ENCODE data around the gene PAPSS2. TPM values are rescaled to one million over a fixed set of nuclear protein-coding genes. Genes with fewer than 3 reads are reported as not detected.
A peak's percentile ranks its signal among the peaks of the same experiment; 100 is the strongest.

PAPSS2 gene
- total RNA-seq, 1 donor from 2014 or later = 137 TPM

DNA sequence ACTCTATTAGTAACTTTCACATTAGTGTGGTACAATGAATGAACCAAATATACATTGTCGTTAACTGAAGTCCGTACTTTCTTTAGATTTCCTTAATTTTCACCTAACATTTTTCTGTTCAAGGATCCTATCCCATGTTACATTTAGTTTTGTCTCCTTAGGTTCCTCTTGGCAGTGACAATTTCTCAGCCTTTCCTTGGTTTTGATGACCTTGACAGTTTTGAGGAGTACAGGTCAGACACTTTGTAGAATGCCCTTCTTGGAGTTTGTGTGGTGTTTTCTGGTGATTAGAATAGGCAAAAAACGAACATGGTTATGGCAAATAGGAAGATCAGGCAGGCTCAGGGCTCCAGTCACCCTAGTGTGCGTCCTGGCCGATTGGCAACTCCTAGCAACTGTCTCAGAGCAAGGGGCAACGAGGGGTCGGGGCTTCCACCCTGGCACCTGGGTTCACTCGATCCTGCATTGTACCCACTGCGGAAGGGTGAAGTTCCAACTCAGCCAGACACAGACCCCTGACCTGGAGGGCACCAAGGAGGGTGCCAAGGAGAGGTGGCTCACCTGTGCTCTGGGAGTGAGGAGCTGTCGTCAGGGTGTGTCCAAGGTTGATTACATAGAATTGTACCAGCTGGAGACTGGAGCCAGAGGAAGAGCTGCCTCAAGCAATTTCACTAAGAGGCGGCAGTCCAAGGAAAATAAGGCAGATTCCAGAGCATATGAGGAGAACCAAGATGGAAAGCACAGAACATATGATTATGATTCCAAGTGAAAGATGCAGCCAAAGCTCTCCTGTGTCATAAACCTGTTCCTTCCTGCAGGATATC is 37.5 kb downstream of the PAPSS2 start:
- Histone ChIP-seq H3K4me1 (peaks cover 5% of the 10 kb centered on the region), H3K4me3 (no peak overlapping the region), H3K27me3 (ENCODE audit: low read depth) (no peaks in the 10 kb centered on the region), H3K9me3 (no peaks in the 10 kb centered on the region), H3K36me3 (peaks cover 3% of the 10 kb centered on the region), H3K27ac (no peak overlapping the region)
- ATAC-seq (no peak), DNase-seq (no peak)
- TF ChIP-seq, protein P1, sequence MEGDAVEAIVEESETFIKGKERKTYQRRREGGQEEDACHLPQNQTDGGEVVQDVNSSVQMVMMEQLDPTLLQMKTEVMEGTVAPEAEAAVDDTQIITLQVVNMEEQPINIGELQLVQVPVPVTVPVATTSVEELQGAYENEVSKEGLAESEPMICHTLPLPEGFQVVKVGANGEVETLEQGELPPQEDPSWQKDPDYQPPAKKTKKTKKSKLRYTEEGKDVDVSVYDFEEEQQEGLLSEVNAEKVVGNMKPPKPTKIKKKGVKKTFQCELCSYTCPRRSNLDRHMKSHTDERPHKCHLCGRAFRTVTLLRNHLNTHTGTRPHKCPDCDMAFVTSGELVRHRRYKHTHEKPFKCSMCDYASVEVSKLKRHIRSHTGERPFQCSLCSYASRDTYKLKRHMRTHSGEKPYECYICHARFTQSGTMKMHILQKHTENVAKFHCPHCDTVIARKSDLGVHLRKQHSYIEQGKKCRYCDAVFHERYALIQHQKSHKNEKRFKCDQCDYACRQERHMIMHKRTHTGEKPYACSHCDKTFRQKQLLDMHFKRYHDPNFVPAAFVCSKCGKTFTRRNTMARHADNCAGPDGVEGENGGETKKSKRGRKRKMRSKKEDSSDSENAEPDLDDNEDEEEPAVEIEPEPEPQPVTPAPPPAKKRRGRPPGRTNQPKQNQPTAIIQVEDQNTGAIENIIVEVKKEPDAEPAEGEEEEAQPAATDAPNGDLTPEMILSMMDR (IDR thresholded peaks at IDR 0.05) = no peak
- intact Hi-C loops (cut with DNase I) = no loop called here

DNA sequence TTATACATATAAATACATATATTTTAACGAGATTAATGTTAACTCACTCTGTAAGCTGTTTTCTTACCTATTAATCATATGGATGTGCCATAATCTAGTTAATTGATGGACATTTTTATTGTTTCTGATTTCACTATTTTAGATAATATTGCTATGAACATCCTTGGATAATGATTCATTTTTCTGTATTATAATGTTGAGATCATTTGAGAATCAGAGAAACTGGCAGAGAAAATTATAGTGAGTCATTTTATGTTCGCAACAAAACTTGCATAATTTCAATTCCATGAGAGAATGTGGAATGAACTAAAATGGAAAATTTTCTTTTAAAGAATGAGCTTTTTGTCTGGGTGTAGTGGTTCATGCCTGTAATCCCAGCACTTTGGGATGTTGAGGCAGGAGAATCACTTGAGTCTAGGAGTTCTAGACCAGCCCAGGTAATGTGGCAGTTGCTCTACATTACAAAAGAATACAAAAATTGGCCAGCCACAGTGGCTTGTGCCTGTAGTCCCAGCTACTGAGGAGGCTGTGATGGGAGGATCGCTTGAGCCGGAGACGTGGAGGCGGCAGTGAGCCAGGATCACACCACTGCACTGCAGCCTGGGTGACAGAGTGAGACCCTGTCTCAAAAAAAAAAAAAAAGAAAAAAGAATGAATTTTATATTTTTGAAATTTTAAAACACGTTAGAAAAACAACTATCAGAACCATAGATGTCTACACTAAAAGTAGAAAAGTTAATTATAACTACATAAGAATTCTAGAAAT is 40.5 kb downstream of the PAPSS2 start:
- intact Hi-C loops (cut with DNase I) = no loop called here
- ATAC-seq = no peak
- Histone ChIP-seq H3K36me3 (peaks cover 3% of the 10 kb centered on the region), H3K27ac (no peak overlapping the region), H3K4me1 (no peaks in the 10 kb centered on the region), H3K4me3 (no peak overlapping the region), H3K27me3 (ENCODE audit: low read depth) (no peaks in the 10 kb centered on the region), H3K9me3 (no peaks in the 10 kb centered on the region)
- no peak for DNase-seq
- TF ChIP-seq, protein P1 (IDR thresholded peaks at IDR 0.05) = no peak

DNA sequence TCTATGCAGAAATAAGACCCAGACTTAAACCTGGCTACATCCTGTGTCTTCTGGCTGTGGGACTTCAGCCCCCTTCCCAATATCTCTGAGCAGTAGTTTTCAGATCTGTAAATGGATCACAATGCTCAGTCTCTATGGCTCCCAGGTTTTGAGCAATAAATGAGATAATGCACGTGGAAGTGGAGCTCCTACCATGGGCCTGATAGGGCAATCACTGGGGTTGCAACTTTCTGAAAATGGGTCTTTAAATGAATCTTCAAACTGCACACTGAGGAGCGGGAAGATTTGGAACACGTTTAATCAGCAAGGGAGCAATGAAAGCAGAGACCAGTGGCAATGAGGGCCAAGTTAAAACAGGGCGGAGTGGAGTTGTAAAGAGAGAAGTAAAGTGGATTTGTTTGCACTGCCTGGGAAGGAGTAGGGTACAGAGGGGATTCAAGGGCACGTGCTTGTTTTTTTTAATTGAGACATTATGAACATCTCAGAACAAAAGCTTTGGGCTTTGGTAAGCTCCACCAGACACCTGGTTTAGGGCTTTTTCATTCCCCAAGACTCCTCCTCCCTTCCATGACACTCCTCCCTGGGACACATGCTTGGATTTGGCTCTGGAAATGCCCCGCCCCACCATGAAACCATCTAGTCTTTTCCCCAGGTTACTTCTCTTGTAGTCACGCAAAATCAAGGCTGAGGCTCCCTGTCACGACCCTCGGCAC is 42.7 kb downstream of the PAPSS2 start:
- Histone ChIP-seq H3K27ac (no peak overlapping the region), H3K27me3 (ENCODE audit: low read depth) (no peaks in the 10 kb centered on the region), H3K9me3 (no peaks in the 10 kb centered on the region), H3K4me1 (no peaks in the 10 kb centered on the region), H3K4me3 (no peak overlapping the region), H3K36me3 (peaks cover 3% of the 10 kb centered on the region)
- ATAC-seq (no peak), DNase-seq (no peak)
- TF ChIP-seq, protein P1 (IDR thresholded peaks at IDR 0.05) = no peak
- intact Hi-C loops (cut with DNase I) = no loop called here

DNA sequence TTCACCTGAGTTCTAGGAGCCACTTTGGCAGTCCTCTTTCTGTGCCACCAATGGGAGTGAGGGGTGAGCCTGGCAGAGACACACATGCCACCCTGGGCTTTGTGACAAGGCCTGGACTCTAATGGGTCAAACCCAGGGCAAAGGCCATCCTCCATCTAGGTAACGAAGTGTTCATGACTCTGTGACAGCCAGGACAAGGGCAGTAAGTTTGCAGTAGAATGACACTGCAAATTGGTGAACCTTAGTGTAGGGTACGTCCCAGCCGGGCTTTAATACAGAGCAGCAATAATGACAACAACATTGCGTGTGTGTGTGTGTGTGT is 43.3 kb downstream of the PAPSS2 start:
- H3K27ac ChIP-seq = no peak overlapping the region
- H3K4me3 ChIP-seq = no peak overlapping the region
- ATAC-seq = peak; percentile 19 to 24
- no peaks in the 10 kb centered on the region for H3K27me3 ChIP-seq (ENCODE audit: low read depth)
- no peaks in the 10 kb centered on the region for H3K4me1 ChIP-seq
- intact Hi-C loops (cut with DNase I) = no loop called here
- H3K9me3 ChIP-seq = no peaks in the 10 kb centered on the region
- TF ChIP-seq, protein P1 (IDR thresholded peaks at IDR 0.05) = no peak
- H3K36me3 ChIP-seq = peaks cover under 1% of the 10 kb centered on the region
- DNase-seq = no peak

DNA sequence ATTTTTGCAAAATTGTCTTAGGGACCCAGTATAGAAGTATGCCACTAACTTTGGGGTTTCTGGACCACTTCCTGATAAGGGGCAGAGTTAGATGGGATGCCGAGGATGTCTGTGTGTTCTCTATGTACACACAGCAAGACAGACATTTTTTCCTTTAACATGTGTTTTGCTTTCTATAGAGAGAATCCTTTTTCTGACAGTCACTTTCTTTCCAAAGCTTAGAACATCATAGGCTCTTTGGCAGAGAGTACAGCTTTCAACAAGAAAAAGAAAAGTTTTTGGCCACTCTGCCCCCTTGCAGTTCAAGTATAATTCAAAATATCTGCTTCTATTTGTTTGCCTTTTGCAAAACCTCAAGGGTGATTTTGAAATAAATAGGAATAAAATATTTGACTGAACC is 44.1 kb downstream of the PAPSS2 start:
- no peaks in the 10 kb centered on the region for H3K27me3 ChIP-seq (ENCODE audit: low read depth)
- DNase-seq = no peak
- intact Hi-C loops (cut with DNase I) = no loop called here

More for the DNA sequence above, 44.1 kb downstream of the PAPSS2 start:
- Histone ChIP-seq H3K27ac (no peak overlapping the region), H3K36me3 (no peaks in the 10 kb centered on the region), H3K4me3 (no peak overlapping the region), H3K9me3 (no peaks in the 10 kb centered on the region), H3K4me1 (no peaks in the 10 kb centered on the region)
- no peak for ATAC-seq
- TF ChIP-seq, protein P1 (IDR thresholded peaks at IDR 0.05) = no peak
